ENCODE data around the gene NFE2.
"Not testable (repeated sequence)": the region's sequence is repeated elsewhere in the genome, so short reads cannot be mapped to it uniquely, and the experiment has no call there.

DNA sequence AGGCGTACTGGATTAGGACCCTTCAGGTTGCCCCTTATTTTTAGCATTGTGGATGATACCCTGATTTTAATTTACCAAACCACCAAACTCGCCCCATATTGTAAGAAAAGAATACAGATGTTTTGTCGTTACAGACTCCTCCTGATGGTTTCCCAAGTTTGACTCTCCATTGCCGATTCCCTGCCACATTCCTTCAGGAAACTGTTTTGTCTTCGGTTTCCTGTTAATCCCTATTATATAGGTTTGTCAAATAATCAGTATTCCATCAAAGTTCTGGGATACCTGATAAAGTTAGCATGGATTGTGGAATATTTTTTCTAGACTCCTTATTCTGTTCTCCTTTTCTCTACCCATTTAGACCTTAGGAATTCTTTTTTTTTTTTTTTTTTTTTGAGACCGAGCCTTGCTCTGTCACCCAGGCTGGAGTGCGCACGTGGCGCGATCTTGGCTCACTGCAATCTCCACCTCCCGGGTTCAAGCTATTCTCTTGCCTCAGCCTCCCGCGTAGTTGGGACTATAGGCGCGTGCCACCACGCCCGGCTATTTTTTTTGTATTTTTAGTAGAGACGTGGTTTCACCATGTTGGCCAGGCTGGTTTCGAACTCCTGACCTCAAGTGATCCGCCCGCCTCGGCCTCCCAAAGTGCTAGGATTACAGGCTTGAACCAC lies 24.8 kb upstream of the NFE2 start:
- TF ChIP-seq, protein P1, sequence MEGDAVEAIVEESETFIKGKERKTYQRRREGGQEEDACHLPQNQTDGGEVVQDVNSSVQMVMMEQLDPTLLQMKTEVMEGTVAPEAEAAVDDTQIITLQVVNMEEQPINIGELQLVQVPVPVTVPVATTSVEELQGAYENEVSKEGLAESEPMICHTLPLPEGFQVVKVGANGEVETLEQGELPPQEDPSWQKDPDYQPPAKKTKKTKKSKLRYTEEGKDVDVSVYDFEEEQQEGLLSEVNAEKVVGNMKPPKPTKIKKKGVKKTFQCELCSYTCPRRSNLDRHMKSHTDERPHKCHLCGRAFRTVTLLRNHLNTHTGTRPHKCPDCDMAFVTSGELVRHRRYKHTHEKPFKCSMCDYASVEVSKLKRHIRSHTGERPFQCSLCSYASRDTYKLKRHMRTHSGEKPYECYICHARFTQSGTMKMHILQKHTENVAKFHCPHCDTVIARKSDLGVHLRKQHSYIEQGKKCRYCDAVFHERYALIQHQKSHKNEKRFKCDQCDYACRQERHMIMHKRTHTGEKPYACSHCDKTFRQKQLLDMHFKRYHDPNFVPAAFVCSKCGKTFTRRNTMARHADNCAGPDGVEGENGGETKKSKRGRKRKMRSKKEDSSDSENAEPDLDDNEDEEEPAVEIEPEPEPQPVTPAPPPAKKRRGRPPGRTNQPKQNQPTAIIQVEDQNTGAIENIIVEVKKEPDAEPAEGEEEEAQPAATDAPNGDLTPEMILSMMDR (IDR thresholded peaks at IDR 0.05) = not testable (repeated sequence)
- not testable (repeated sequence) for TF ChIP-seq ZFX (IDR thresholded peaks at IDR 0.05; ENCODE audit: borderline replicate concordance)
